ENCODE measurements around the gene SLC16A12. TPM values are rescaled to one million over a fixed set of nuclear protein-coding genes. Genes with fewer than 3 reads are reported as not detected.
A peak's percentile ranks its signal among the peaks of the same experiment; 100 is the strongest.

Gene SLC16A12
- total and polyA plus RNA-seq, 2 of the 4 experiments (the other 2 are of a cell fraction) = 1.4 to 1.6 TPM

DNA sequence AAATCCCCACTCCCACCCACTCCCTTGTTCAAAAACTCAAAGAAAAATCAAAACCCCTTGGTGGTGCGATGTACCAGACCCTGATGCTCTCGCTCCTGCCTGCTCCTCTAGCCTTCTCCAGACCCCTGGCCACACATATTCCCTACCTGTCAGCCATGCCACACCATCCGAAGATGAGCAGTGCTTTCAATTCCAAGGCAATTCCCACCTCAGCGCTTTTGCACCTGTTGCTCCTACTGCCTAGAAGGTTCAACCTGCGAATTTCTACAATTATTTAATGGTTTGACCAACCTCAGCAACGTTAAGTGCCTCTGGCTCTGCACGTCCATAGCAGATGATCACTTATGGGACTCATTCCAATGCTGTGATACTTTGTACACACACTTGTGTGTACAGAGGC, 11.1 kb downstream of the SLC16A12 start:
- TF ChIP-seq RCOR1 (IDR thresholded peaks at IDR 0.05; ENCODE audit: insufficient replicate concordance, low read length) = no peak
- TF ChIP-seq RAD21 (IDR thresholded peaks at IDR 0.05; ENCODE audit: low read length) = no peak
- TF ChIP-seq, protein P1, sequence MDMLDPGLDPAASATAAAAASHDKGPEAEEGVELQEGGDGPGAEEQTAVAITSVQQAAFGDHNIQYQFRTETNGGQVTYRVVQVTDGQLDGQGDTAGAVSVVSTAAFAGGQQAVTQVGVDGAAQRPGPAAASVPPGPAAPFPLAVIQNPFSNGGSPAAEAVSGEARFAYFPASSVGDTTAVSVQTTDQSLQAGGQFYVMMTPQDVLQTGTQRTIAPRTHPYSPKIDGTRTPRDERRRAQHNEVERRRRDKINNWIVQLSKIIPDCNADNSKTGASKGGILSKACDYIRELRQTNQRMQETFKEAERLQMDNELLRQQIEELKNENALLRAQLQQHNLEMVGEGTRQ (IDR thresholded peaks at IDR 0.05; ENCODE audit: low read depth, low read length) = no peak
- no peak for TF ChIP-seq CEBPB (IDR thresholded peaks at IDR 0.05; ENCODE audit: low read depth, low read length)
- no peak for TF ChIP-seq MAFK (IDR thresholded peaks at IDR 0.05; ENCODE audit: low read depth, low read length)
- TF ChIP-seq NFE2L2 (IDR thresholded peaks at IDR 0.05; ENCODE audit: low read depth, low read length) = no peak
- TF ChIP-seq MAZ (IDR thresholded peaks at IDR 0.05; ENCODE audit: borderline replicate concordance, low read depth, low read length) = no peak
- no peak for TF ChIP-seq MXI1 (IDR thresholded peaks at IDR 0.05; ENCODE audit: borderline replicate concordance, low read depth, low read length)
- no peak for TF ChIP-seq BHLHE40 (IDR thresholded peaks at IDR 0.05; ENCODE audit: low read depth, low read length)
- TF ChIP-seq, protein P2, sequence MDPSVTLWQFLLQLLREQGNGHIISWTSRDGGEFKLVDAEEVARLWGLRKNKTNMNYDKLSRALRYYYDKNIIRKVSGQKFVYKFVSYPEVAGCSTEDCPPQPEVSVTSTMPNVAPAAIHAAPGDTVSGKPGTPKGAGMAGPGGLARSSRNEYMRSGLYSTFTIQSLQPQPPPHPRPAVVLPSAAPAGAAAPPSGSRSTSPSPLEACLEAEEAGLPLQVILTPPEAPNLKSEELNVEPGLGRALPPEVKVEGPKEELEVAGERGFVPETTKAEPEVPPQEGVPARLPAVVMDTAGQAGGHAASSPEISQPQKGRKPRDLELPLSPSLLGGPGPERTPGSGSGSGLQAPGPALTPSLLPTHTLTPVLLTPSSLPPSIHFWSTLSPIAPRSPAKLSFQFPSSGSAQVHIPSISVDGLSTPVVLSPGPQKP (IDR thresholded peaks at IDR 0.05; ENCODE audit: borderline replicate concordance, low read depth, low read length) = no peak
- no peak for TF ChIP-seq CHD1 (IDR thresholded peaks at IDR 0.05; ENCODE audit: low read depth, low read length)
- no peak for TF ChIP-seq FOS (IDR thresholded peaks at IDR 0.05; ENCODE audit: low read depth, low read length)
- no peak for TF ChIP-seq SMC3 (IDR thresholded peaks at IDR 0.05; ENCODE audit: low read depth, low read length)
- TF ChIP-seq, protein P3, sequence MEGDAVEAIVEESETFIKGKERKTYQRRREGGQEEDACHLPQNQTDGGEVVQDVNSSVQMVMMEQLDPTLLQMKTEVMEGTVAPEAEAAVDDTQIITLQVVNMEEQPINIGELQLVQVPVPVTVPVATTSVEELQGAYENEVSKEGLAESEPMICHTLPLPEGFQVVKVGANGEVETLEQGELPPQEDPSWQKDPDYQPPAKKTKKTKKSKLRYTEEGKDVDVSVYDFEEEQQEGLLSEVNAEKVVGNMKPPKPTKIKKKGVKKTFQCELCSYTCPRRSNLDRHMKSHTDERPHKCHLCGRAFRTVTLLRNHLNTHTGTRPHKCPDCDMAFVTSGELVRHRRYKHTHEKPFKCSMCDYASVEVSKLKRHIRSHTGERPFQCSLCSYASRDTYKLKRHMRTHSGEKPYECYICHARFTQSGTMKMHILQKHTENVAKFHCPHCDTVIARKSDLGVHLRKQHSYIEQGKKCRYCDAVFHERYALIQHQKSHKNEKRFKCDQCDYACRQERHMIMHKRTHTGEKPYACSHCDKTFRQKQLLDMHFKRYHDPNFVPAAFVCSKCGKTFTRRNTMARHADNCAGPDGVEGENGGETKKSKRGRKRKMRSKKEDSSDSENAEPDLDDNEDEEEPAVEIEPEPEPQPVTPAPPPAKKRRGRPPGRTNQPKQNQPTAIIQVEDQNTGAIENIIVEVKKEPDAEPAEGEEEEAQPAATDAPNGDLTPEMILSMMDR (conservative IDR thresholded peaks at IDR 0.05; ENCODE audit: low read depth, low read length) = no peak
- BruUV-seq (replicated peaks) = no TSS peak

More for the DNA sequence above, 11.1 kb downstream of the SLC16A12 start:
- Histone ChIP-seq H3K4me2 (ENCODE audit: low read depth, low read length) (no peak overlapping the region), H3K4me1 (ENCODE audit: control insufficient read depth, insufficient read depth, low read length) (peaks cover 9% of the 10 kb centered on the region), H3K27ac (ENCODE audit: insufficient read depth, low read length) (no peak overlapping the region), H4K5ac (ENCODE audit: low read depth, low read length) (no peak overlapping the region; the same call in 1 of the 2 replicates), H3K27me3 (ENCODE audit: control insufficient read depth, insufficient read depth, low read length) (no peaks in the 10 kb centered on the region), H2AK5ac (ENCODE audit: low read depth, low read length) (peak overlapping the region; percentile 63; the same call in 1 of the 2 replicates), H3K18ac (ENCODE audit: low read depth, low read length) (peak overlapping the region; percentile 41; the same call in 1 of the 2 replicates), H4K91ac (ENCODE audit: insufficient read depth, low read depth, low read length) (no peak overlapping the region), H2AK9ac (replicated peaks; ENCODE audit: low read depth, low read length, poor library complexity) (no peak overlapping the region), H3K4me3 (ENCODE audit: insufficient read depth, low read depth, low read length) (no peak overlapping the region), H3K9me3 (ENCODE audit: control insufficient read depth, insufficient read depth, low read length) (no peaks in the 10 kb centered on the region), H2BK20ac (ENCODE audit: low read depth, low read length) (0 out of 2 replicates have a peak overlapping the region, but pooled peaks have one; percentile 28), H2BK5ac (ENCODE audit: low read depth, low read length, poor library complexity, severe bottlenecking) (no peak overlapping the region), H3K4ac (ENCODE audit: low read depth, low read length) (peak overlapping the region; percentile 38; the same call in 1 of the 2 replicates), H2AFZ (replicated peaks; ENCODE audit: low read length, poor library complexity) (no peak overlapping the region), H3K23ac (ENCODE audit: low read depth, low read length) (no peak overlapping the region), H3K56ac (ENCODE audit: extremely low read depth, insufficient read depth, low read length) (no peak overlapping the region), H3K9ac (ENCODE audit: low read depth, low read length) (no peak overlapping the region), H3K36me3 (ENCODE audit: control insufficient read depth, insufficient read depth, low read length) (no peaks in the 10 kb centered on the region), H4K20me1 (ENCODE audit: insufficient read depth, low read length) (no peaks in the 10 kb centered on the region), H4K8ac (ENCODE audit: low read depth in 2 of 2, low read length in 2 of 2) (no peak overlapping the region), H2BK15ac (ENCODE audit: low read depth, low read length) (no peak overlapping the region; the same call in 2 of the 3 replicates), H3K79me1 (ENCODE audit: low read depth in 1 of 2, low read length in 2 of 2) (no peaks in the 10 kb centered on the region), H2BK120ac (ENCODE audit: low read depth, low read length) (peak overlapping the region; percentile 49), H3K14ac (replicated peaks; ENCODE audit: low read depth, low read length) (peak overlapping the region; percentile 50; the same call in 1 of the 2 replicates), H3K9me1 (ENCODE audit: insufficient read depth, low read length) (peaks cover 9% of the 10 kb centered on the region; the same call in 1 of the 2 replicates)
- intact Hi-C loops (cut with micrococcal nuclease) = no loop called here
- in situ Hi-C loops (cut with MboI; ENCODE audit: low sequenced_read_pairs) = no loop called here
- CTCF ChIA-PET = interaction anchor here (0.7 kb wide), 1 partner anchor 205 kb away, joined by 5 read pairs; no protein-coding TSS in a partner anchor
- dilution Hi-C loops (cut with HindIII; ENCODE audit: low sequenced_read_pairs, unreplicated experiment) = no loop called here
- WGBS, 2 experiments (ENCODE audit: extremely low coverage in 2 of 2, insufficient read length in 1 of 2) = 84% methylated on average over 6 of the region's 7 CpGs; no CpG with 5 or more reads in 1 of the 2 experiments
- ATAC-seq (ENCODE audit: low read depth) = no peak
- no peak for DNase-seq
- POLR2A ChIA-PET (ENCODE audit: unreplicated experiment) = no interaction called here

All from IMR-90 (cell line).